Urothelium cell line (cell line): ENCODE measurements around the gene BDH1.

Experiments
- DNase-seq: peaks from one replicate; pipeline ENCODE4 v3.0.0; 2011; ENCODE audit warnings: low spot score, mixed read lengths
- FAIRE-seq: peaks from 2 replicates; lab custom pipeline; 2011; peaks lifted over from hg19 to GRCh38; lab: Jason Lieb, UNC

BDH1 gene

DNA sequence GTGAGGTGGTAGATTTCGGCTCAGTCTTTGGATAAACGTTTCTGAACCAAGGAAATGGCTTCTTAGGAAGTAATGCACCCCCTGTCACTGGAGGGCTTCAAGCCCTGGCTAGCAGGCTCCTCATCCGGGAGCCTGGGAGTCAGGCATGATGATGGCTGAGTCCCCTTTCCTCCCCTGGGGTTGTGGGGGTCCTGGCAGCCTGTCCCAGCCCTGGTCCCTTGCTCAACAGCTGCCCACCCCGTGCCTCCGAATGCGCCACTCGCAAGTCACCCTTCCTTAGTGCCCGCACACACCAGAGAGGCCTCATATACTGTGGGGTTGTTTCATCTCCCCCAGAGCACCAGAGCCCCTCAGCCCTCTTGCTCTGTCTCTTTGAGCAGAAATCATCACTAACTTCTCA, 48.2 kb downstream of the BDH1 start:
- FAIRE-seq = no peak
- DNase-seq = no peak

DNA sequence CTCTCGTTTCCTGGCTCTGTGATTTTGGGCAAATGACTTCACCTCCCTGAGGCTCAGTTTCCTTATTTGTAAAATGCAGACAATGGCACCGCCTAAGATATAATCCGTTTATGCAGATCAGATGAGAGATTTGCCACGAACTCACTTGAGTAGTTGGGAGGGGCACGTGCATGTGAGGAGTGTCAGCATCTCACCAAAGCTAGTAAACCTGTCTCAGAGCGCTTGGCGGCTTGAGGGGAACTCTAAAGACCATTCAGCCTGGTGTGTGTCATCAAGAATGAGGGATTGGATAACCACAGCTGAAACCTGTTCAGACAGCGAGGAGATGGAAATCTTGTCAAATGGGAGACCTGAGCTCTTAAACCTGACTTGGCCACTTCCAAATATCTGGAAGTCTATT, 48.7 kb downstream of the BDH1 start:
- no peak for DNase-seq
- FAIRE-seq = no peak

DNA sequence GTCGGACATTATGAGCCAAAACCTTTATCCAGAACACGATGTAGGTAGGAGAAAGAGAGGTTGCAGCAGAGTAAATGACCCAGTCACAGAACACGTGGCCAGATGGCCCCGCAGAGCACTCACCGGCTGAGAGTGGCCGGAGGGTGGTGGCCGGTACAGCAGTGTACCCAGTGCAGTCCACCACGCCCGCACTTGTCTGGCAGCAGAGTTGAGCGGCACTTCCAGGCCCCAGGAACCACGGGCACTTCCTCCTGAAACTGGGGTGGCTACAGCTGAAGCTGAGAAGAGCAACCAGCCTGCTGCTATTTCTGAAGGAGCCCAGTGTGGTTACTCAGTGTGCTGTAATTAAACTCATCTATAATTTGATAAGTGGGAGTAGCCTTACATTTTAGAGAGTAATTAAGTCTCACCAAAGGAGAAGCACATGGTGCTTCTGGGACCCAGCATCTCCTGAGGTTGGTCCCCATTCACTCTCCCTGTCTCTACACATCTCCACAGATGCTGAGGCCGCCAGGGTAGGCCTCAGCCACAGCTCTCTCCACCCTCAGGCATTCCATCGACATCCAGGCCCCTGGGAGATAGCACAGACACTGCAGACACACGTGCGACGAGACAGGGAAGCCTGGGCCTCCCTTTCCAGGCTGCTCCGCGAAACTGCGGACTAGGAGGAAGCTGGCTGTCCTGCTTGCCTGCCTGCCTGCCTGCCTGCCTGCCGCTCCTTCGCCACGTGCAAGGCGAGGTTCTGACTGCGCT, 49.8 kb downstream of the BDH1 start:
- no peak for FAIRE-seq

DNA sequence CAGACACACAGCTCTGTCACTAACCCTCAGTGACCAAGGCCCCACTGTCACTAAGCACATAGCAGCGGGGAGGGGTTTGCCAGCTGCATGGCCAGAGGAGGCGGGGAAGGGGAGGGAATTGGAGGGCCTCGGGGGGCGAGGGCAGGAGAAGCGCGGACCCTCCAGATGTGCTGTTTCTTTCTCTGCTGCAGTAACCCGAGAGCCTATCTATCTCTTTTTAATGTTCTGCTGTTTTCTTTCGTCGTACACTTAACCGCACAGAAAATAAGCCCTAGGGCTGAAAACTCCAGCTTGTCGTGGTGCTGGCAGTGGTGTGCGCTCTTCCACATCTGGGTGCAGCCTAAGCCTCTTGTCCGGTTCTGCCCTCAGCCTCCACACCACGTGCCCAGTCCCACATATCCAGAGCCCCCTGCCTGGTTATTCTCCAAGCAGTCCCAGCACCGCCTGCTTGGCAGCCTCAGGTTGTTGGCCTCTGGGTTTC, 51.1 kb downstream of the BDH1 start:
- DNase-seq = no peak
- no peak for FAIRE-seq

More for the DNA sequence above, 49.8 kb downstream of the BDH1 start:
- no peak for DNase-seq

DNA sequence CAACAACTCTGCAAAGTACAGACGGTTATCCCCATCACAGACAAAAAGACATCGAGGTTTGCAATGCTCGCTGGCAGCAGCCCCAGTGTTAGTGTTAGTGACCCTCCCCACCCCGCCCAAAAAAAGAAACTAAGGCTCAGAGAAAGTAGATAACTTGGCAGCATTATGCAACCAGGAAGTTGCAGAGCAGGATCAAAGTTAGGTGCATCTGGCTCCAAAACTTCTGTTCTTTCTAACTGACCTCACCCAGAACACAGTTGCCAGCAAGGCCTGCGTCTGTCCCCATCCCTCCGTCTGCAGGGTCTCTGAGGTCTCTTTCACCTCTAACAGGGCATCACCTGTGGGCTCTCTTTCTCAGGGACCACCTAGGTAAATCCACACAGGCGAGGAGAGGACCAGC, 51.5 kb downstream of the BDH1 start:
- DNase-seq (no peak), FAIRE-seq (no peak)

DNA sequence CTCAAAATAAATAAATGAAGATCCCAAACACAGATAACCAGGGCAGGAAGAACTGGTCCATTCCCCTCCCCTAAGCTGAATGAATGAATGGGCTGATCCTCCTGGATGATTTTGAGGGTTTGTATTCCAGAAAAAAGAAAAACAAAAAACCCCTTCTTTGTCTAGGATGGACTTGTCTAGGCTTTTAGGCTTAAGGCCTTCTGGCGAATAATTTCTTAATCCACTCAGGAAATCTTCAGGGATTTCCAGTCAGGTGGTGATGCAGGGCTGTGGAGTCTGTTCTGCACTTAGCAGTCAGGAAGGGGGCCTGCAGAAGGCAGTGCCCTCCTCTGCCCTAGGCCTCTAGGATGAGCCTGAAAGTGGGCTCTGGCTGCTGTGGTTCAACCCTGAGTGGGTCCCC, 52.1 kb downstream of the BDH1 start:
- no peak for FAIRE-seq

DNA sequence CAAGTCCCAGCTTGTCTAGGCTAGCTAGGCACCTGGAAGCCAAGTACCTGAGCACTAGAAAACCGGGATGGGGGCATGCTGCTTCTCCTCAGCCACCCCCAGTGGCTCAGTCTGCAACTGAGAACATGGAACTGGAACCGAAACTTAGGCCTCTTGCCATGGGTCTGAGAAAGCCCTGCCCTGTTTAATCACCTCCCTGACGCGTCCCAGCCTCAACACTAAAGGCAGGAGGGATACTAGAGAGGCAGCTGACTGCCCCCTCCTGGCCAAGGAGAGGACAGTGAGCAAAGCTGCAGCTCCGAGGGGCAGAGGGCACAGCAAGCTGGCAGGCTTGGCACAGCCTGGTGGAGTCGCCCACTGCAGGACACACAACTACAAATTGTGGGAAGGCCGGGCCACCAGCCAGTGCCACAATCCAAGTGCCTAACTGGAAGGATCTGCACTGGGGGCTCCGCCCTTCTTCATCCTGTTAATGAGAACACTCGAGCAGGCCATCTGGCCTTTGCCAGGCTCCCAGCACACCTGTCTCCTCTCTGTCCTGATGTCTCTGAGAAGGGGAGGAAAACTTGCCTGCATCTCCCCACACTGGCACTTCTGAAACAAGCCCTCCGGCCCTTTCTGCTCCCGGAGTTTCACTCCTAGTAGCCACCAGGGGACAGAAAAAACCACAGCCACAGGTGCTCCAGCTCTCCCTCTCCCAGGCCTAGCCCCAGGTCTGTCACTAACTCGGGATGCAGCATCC, 53.7 kb downstream of the BDH1 start:
- DNase-seq (no peak), FAIRE-seq (peak; percentile 13)

More for the DNA sequence above, 52.1 kb downstream of the BDH1 start:
- no peak for DNase-seq

DNA sequence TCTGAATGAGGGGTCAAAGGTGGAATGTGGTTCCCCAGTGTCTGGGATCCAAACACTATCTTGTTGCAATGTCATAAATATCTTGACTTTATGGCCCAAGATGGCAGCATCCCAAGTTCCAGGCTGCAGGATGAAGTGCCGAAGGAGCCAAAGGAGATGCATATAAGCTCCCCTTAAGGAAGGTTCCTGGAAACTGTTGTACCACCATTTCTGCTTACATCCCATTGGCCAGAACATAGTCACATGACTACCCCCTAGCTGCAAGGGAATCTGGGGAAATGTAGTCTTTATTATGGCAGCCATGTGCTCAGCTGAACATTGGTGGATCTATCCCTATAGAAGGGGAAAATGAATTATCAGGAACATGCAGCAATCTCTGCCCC, 54.3 kb downstream of the BDH1 start:
- FAIRE-seq (no peak), DNase-seq (no peak)

DNA sequence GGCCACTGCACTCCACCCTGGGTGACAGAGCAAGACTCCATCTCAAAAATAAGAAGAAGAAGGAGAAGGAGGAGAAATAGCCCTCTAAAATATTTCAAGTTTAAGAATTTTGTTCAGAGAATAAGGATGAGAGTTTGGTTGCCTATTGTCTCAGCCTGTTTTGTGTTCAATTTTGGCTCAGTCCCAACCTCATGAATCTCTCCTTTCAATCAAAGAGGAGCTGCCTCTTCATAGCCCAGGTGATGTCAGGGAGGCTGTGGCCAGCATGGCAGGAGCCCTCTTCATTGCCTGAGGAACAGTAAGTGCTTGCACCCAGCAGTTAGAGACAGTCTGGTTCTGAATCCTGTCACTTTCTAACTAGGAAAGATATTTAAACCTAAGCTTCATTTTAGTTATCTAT, 55.0 kb downstream of the BDH1 start:
- FAIRE-seq (no peak), DNase-seq (no peak)

DNA sequence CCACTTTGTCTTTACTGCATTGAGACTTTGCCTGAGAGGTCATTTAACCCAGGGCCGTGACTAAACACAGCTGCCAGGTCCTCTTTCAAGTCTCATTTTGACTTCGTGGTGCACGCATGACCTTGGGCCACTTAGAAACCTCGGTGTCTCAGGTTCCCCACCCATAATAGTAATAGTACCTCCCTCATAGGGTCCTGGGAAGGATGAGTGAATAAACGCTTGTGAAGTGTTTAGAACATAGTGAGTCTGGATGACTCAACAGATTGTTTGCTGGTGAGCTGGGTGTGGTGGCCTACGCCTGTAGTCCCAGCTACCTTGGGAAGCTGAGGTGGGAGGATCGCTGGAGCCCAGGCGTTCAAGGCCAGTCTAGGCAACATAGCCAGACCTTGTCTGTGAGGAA, 56.3 kb downstream of the BDH1 start:
- DNase-seq (peak; percentile 51), FAIRE-seq (no peak)

DNA sequence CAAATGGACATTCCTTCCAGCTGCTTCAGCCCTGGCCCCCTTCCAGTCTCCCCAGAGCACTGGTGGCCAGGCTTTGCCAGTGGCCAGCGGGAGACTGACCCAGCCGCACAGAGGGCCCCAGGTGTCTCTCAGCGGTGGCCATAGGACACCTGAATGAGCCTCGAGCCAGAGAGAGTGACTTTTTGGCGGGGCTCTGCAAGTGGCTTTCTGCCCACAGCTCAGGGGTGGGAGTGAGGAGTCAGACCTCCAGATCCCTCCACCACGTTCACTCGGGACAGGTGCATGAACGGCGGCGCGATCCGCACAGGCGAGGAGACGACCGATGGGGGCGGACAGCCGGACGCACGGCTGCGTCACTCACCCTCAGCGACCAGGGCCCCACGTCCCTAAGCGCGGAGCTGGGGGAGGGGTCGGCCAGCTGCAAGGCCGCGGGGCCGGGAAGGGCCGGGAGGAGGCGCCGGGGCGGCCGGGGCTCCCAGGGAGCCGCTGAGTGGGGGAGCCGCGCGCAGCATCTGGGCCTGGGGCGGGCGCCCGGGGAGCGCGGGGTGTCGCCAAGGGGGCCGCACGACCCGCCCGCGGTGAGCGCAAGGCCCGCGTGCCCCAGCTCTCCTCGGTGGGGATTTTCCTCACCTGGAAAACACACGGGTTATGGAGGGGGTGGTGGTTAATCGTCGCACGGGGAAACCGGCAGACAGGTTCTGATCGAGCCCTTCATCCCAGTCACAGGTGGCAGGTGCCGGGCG, 57.1 kb downstream of the BDH1 start:
- no peak for DNase-seq
- no peak for FAIRE-seq

DNA sequence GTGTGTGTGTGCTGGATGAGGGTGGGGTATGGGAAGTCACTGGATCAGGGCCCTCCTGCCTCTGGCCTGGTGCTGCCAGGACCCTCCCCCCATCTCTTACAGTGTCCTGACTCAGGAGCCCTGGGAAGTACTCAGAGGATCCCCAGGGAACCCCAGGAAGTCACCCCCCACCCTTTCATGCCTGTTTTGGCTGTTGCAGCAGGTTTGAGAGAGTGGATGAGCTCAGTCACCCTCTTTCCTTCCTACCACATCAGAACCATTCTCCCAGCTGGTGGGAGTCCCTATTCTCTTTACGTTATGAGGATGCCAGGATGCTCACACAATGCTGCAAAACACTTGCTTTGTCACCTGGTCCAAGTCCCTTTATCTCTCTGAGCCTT, 59.0 kb downstream of the BDH1 start:
- DNase-seq (no peak), FAIRE-seq (no peak)

DNA sequence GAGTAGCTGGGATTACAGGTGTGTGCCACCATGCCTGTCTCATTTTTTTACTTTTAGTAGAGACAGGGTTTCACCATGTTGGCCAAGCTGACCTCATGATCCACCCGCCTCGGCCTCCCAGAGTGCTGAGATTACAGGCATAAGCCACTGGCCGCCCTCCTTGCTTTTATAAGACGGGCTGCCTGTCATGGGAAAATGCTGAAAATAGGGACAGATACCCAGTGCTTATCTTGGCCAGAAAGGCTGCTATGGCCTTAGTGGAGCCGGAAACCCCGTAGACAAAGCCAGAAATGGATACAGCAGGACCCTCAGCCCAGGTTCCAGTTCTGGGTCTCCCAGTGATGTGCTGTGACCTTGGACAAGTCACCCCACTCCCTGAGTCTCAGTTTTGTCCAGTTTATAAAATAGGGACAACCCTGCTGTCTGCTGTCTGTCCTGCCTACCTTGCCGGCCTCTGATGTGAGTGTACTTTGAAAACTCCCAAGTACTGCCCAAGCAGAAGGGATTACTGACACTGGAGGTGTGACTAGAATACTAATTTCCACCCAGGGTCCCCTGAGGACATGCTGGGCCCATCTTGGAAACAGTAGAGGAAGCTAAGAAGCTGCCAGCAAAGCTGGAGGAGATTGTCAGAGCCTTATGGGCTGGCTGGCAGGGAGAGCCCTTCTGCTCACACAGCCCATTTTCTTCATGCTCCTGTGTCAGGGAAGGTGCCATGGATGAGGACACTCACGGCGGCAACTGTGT, 59.6 kb downstream of the BDH1 start:
- DNase-seq = no peak
- FAIRE-seq = no peak

DNA sequence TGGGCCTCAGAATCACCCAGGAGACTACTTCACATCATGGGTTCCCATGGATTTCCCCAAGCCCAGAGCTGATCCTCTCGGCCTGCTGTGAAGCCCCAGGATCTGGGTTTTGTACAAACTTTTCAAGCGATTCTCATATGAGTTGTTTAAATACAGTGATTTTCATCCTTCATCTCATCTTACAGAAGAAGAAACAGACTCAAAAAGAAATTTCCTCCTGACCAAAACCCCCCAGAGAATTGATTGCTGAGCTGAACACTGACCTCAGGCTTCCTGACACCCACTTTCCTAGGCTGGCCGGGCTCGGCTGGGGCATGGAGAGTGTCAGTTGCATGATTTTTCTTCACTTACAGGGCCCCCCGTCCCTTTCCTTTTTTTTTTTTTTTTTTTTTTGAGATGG, 60.3 kb downstream of the BDH1 start:
- FAIRE-seq (no peak), DNase-seq (no peak)

DNA sequence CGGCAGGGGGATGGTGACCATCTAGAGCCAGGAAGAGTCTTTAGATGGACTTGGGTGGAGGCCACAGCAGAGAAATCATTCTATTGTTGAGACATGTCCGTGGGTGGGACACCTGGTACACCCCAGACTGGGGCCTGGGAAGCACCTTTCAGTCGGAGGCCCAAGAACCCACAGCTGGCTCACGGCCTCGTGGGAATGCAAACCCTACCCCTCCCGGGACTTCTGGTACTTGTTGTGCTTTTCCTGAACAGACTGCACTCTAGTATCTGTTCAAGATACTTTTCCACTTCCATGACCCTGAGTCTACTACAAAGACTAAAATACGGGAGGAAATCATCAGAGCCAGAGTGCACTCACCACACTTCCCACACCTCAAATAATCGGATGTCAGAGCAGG, 60.7 kb downstream of the BDH1 start:
- no peak for DNase-seq
- FAIRE-seq = no peak

DNA sequence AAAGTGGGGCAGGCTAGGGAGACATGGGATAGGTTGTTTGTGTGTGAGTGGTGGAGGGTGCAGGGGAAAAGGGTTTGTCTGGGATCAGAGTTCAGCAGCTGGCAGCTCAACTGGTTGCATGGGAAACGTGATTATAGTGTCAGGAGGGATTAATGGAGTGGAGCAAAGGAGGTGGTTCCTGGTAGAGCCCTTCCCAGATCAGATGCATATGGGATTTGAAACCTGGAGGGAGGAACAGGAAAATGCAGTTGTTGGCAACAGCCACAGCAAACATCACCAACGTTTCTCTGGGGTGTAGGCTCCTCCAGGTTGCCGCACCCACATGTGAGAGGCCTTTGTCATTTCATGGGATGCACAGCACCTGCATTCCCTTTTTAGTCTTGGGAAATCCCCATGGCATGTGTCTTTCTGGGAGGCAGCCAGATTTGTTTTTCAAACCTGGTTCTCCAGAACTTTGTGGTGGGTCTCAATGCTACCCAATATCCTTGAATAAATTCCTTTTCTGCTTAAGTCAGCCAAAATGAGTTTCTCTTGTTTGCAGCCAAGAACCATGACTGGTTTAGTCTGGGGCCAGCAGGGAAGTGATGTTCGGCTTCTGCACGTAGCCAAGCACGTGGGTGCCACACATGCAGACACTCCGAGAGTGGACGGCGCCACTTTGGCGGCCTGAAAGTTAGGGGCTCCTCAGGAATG, 61.3 kb downstream of the BDH1 start:
- FAIRE-seq = no peak
- DNase-seq = peak; percentile 57

DNA sequence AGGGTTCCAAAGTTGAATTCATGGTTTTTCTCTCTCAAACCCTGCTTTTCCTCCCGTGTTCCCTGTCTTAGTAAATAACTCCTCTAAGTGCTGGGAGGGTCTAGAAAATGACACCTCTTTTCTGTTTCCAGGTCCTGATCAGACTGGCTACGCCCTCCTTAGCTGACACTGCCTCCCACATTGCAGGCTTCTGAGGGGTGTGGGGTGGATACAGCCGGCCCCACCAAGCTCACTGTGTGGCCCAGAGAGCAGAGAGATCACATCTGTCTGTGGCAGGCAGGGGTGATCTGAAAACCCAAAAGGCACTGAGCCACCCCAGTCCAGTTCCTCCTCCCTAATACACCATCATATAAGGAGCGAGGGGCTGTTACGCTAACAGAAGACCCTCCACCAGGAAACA, 62.7 kb downstream of the BDH1 start:
- no peak for FAIRE-seq
- DNase-seq = no peak

DNA sequence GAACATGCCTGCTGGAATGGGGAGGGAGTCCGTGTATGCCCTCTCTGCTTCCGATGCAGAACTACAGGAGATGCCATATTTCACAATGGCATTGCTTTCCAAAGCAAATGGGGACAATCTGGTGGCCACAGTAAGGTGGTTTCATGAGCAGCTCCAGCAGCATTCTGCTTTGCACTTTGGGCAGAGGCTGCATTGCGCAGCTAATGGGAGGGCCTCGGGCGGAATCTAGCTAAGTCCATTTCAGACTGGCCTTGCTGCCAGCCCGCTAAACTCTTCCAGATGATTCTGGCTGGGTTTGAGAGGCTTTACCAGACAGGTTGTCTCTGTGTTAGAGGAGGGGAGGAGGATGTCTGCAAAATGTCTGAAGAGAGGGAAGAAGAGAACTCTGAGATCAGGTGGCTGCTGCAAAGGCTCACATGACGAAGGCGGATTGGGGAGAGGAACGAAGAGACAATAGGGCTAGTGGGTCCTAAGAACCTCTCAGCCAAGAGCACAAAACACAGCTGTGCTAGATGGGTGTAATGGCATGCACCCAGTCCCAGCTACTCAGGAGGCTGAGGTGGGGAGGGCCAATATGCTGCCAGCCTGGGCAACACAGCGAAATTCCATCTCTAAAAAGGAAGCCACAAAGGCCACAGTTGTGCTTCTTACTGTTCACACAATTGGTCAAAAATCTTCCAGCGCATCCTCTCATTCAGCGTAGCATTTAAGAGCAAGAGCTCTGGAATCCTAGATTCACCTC, 63.7 kb downstream of the BDH1 start:
- DNase-seq = no peak
- FAIRE-seq = no peak

DNA sequence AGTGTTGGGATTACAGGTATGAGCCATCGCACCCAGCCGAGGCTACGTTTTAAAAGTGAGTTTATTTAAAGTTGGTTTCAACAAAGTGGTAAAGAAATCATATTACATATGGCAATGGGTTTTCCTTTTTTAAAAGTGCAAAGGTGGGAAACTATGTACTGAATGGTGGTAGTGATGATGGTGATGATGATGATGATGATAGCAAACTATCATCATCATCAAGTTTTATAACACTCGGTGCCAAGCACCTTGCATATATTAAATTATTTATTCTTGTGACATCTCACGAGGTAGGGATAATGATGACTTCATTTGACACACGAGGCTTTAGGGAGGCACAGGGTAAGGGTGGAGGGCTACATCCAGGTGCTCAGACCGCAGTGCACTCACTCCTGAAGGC, 64.3 kb downstream of the BDH1 start:
- FAIRE-seq (no peak), DNase-seq (no peak)
